Ureter (tissue), 1 donor: ENCODE results near the gene PTTG1IP. TPM values are rescaled to one million over a fixed set of nuclear protein-coding genes. Genes with fewer than 3 reads are reported as not detected.
"Not testable (repeated sequence)": the region's sequence is repeated elsewhere in the genome, so short reads cannot be mapped to it uniquely, and the experiment has no call there.

Experiments used
- DNase-seq: peaks from one replicate; pipeline ENCODE4 v3.0.0-alpha.2; 2020; ENCODE audit warnings: low spot score
- total RNA-seq: library from RNA; stranded (reverse); gene quantifications from one replicate; pipeline ENCODE4 v1.2.4, GENCODE V29; 2023
- donor health status: DM: yes; HTN: yes; CAD: no.

Gene PTTG1IP
- total RNA-seq, 1 donor from 2014 or later, result 181 TPM

GRCh38 chr21:44845418-44846223 lies 27.9 kb downstream of the PTTG1IP start:
- no peak for DNase-seq

- DNase-seq, result no peak
Observed at GRCh38 chr21:44844256-44844655, 29.2 kb downstream of the PTTG1IP start.

GRCh38 chr21:44842721-44843445 lies 30.6 kb downstream of the PTTG1IP start:
- no peak for DNase-seq

GRCh38 chr21:44842087-44842486 lies 31.4 kb downstream of the PTTG1IP start:
- DNase-seq, result no peak

- no peak for DNase-seq
Observed at GRCh38 chr21:44840771-44841170, 32.7 kb downstream of the PTTG1IP start.

GRCh38 chr21:44838951-44839350 lies 34.5 kb downstream of the PTTG1IP start:
- DNase-seq, result no peak

GRCh38 chr21:44838039-44838895 lies 35.2 kb downstream of the PTTG1IP start:
- no peak for DNase-seq

GRCh38 chr21:44837537-44837936 lies 36.0 kb downstream of the PTTG1IP start:
- DNase-seq, result no peak

GRCh38 chr21:44836666-44837471 lies 36.6 kb downstream of the PTTG1IP start:
- DNase-seq, result peak; percentile 71

GRCh38 chr21:44836349-44836665 lies 37.2 kb downstream of the PTTG1IP start:
- DNase-seq, result no peak

GRCh38 chr21:44835647-44835973 lies 37.9 kb downstream of the PTTG1IP start:
- no peak for DNase-seq

GRCh38 chr21:44834951-44835646 lies 38.4 kb downstream of the PTTG1IP start:
- DNase-seq, result no peak

GRCh38 chr21:44834231-44834950 lies 39.1 kb downstream of the PTTG1IP start:
- DNase-seq, result no peak

- no peak for DNase-seq
Observed at GRCh38 chr21:44833663-44834062, 39.8 kb downstream of the PTTG1IP start.

- DNase-seq, result not testable (repeated sequence)
Observed at GRCh38 chr21:44832516-44833255, 40.8 kb downstream of the PTTG1IP start.

- DNase-seq, result no peak
Observed at GRCh38 chr21:44831227-44831860, 42.1 kb downstream of the PTTG1IP start.

GRCh38 chr21:44829507-44830092 lies 43.9 kb downstream of the PTTG1IP start:
- DNase-seq, result no peak

GRCh38 chr21:44828362-44829056 lies 45.0 kb downstream of the PTTG1IP start:
- DNase-seq, result no peak
